ENCODE data around the gene PLA2G5. TPM values are rescaled to one million over a fixed set of nuclear protein-coding genes. Genes with fewer than 3 reads are reported as not detected.

PLA2G5 gene
- total and polyA plus RNA-seq, 2 of the 13 experiments (the other 11 are each of a cell fraction or from before 2014, with no cell fraction given), result not detected

DNA sequence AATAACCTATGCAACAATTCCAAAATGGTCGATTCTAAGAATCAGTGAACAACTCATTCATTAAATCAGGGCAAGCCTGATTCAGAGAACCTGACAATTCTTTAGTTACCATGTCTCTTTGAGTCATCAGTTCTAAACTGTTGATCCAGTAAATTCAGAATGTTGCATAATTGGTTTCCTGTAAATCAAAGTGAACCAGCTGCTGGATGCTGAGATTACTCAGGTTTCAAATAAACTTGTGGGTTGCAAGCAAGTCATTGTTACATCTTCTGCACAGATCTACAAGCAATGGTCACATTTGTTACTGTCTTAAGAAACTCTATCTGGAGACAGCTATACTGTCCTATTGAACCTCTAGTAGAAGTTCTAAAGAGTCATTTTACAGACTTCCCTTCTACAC is 32.9 kb downstream of the PLA2G5 start:
- no peak overlapping the region for H3K9ac ChIP-seq (ENCODE audit: insufficient read depth, low read depth, low read length)
- H4K20me1 ChIP-seq (ENCODE audit: insufficient read depth, low read length), result no peaks in the 10 kb centered on the region
- H3K36me3 ChIP-seq (replicated peaks in 1 of 2; ENCODE audit: control insufficient read depth in 1 of 2, insufficient read depth in 2 of 2, low read length in 2 of 2), result no peaks in the 10 kb centered on the region
- H3K27ac ChIP-seq (ENCODE audit: extremely low read length, insufficient read depth, low read length), result no peak overlapping the region
- FAIRE-seq (no peak), DNase-seq (ENCODE audit: low spot score) (no peak), ATAC-seq (no peak)
- in situ Hi-C loops (cut with HindIII; ENCODE audit: extremely low pct_ligation_motif_present, low pct_unique_long_range_greater_than_20kb), result no loop called here
- no peak overlapping the region for H3K4me3 ChIP-seq (replicated peaks in 1 of 3; ENCODE audit: insufficient read depth in 1 of 3, low read depth in 2 of 3, low read length in 3 of 3)
- ChIA-PET CTCF (ENCODE audit: low intra/inter-chr PET ratio, low total read pairs) (no interaction called here), POLR2A (no interaction called here)
- H3K4me1 ChIP-seq (ENCODE audit: insufficient read depth, low read length), result peaks cover 7% of the 10 kb centered on the region; the same call in 1 of the 2 replicates
- no peak for TF ChIP-seq JUNB (CRISPR knock-in tag; IDR thresholded peaks at IDR 0.05; ENCODE audit: borderline replicate concordance)
- H3K27me3 ChIP-seq (ENCODE audit: control insufficient read depth in 1 of 2, insufficient read depth in 2 of 2, low read length in 2 of 2), result peaks cover 0 to 8% of the 10 kb centered on the region in 2 experiments; a peak in 1 of 5 replicates
- H3K9me3 ChIP-seq (ENCODE audit: low read length), result no peaks in the 10 kb centered on the region
- no peak overlapping the region for H3K4me2 ChIP-seq (ENCODE audit: low read depth, low read length)
- no TSS peak for BruUV-seq (replicated peaks)
- intact Hi-C loops (cut with micrococcal nuclease; ENCODE audit: unreplicated experiment), result no loop called here
- H2AFZ ChIP-seq (ENCODE audit: low read length), result no peak overlapping the region
- H3K79me2 ChIP-seq (ENCODE audit: insufficient read depth, low read length), result no peaks in the 10 kb centered on the region
- 4% methylated on average over 1 of the region's 1 CpG for WGBS (ENCODE audit: low lambda C conversion rate)

DNA sequence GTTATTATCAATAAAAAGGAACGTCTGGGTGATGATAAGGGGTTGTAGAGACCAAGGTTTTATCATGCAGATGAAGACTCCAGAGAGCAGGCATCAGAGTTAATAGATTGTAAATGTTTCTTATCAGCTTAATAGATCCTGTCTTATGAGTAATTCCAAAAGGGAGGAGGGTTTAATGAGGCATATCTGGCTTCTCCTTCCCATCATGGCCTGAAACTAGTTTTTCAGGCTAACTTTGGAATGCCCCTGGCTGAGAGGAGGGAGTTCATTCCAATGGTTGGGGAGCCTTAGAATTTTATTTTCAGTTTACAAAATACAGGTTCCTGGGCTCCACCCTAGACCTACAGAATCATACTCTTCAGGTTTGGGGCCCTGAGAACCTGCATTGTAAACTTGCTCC is 35.9 kb downstream of the PLA2G5 start:
- no peak for FAIRE-seq
- intact Hi-C loops (cut with micrococcal nuclease; ENCODE audit: unreplicated experiment), result no loop called here
- 0% methylated on average over 1 of the region's 1 CpG for WGBS (ENCODE audit: low lambda C conversion rate)
- TF ChIP-seq CHD2 (IDR thresholded peaks at IDR 0.05; ENCODE audit: low read depth, low read length) (no peak), SRSF4 (IDR thresholded peaks at IDR 0.05; ENCODE audit: low read depth, low read length, poor library complexity, severe bottlenecking) (no peak), NBN (conservative IDR thresholded peaks at IDR 0.05) (no peak), ZNF430 (CRISPR knock-in tag; IDR thresholded peaks at IDR 0.05) (no peak), ZSCAN20 (CRISPR knock-in tag; IDR thresholded peaks at IDR 0.05; ENCODE audit: borderline replicate concordance) (no peak), MIER2 (CRISPR knock-in tag; IDR thresholded peaks at IDR 0.05) (no peak), AGO1 (IDR thresholded peaks at IDR 0.05; ENCODE audit: low read depth, low read length, poor library complexity, severe bottlenecking) (no peak), JARID2 (CRISPR knock-in tag; IDR thresholded peaks at IDR 0.05; ENCODE audit: insufficient replicate concordance) (no peak), ZNF703 (CRISPR knock-in tag; IDR thresholded peaks at IDR 0.05; ENCODE audit: borderline replicate concordance) (no peak), ZNF577 (CRISPR knock-in tag; IDR thresholded peaks at IDR 0.05; ENCODE audit: borderline replicate concordance, low read depth) (no peak), ZNF816 (CRISPR knock-in tag; IDR thresholded peaks at IDR 0.05; ENCODE audit: borderline replicate concordance) (no peak)
- TF ChIP-seq, protein P1, sequence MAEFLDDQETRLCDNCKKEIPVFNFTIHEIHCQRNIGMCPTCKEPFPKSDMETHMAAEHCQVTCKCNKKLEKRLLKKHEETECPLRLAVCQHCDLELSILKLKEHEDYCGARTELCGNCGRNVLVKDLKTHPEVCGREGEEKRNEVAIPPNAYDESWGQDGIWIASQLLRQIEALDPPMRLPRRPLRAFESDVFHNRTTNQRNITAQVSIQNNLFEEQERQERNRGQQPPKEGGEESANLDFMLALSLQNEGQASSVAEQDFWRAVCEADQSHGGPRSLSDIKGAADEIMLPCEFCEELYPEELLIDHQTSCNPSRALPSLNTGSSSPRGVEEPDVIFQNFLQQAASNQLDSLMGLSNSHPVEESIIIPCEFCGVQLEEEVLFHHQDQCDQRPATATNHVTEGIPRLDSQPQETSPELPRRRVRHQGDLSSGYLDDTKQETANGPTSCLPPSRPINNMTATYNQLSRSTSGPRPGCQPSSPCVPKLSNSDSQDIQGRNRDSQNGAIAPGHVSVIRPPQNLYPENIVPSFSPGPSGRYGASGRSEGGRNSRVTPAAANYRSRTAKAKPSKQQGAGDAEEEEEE (CRISPR knock-in tag; IDR thresholded peaks at IDR 0.05; ENCODE audit: borderline replicate concordance), result no peak
- TF ChIP-seq, protein P2, sequence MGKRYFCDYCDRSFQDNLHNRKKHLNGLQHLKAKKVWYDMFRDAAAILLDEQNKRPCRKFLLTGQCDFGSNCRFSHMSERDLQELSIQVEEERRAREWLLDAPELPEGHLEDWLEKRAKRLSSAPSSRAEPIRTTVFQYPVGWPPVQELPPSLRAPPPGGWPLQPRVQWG (CRISPR knock-in tag; IDR thresholded peaks at IDR 0.05; ENCODE audit: borderline replicate concordance, low read depth), result no peak

More for the DNA sequence above, 35.9 kb downstream of the PLA2G5 start:
- DNase-seq (ENCODE audit: low spot score) (no peak), ATAC-seq (no peak)
- Histone ChIP-seq H3K4me2 (ENCODE audit: low read depth, low read length) (no peak overlapping the region), H3K27ac (ENCODE audit: extremely low read length, insufficient read depth, low read length) (no peak overlapping the region), H3K4me1 (ENCODE audit: insufficient read depth, low read length) (peaks cover 7% of the 10 kb centered on the region; the same call in 1 of the 2 replicates), H3K79me2 (ENCODE audit: insufficient read depth, low read length) (no peaks in the 10 kb centered on the region), H4K20me1 (ENCODE audit: insufficient read depth, low read length) (no peaks in the 10 kb centered on the region), H3K9me3 (ENCODE audit: low read length) (no peaks in the 10 kb centered on the region), H2AFZ (ENCODE audit: low read length) (no peak overlapping the region), H3K4me3 (replicated peaks in 1 of 3; ENCODE audit: insufficient read depth in 1 of 3, low read depth in 2 of 3, low read length in 3 of 3) (no peak overlapping the region), H3K27me3 (ENCODE audit: control insufficient read depth in 1 of 2, insufficient read depth in 2 of 2, low read length in 2 of 2) (peaks cover 0 to 4% of the 10 kb centered on the region in 2 experiments; a peak in 2 of 5 replicates), H3K36me3 (replicated peaks in 1 of 2; ENCODE audit: control insufficient read depth in 1 of 2, insufficient read depth in 2 of 2, low read length in 2 of 2) (no peaks in the 10 kb centered on the region), H3K9ac (ENCODE audit: insufficient read depth, low read depth, low read length) (no peak overlapping the region)
- ChIA-PET POLR2A (no interaction called here), CTCF (ENCODE audit: low intra/inter-chr PET ratio, low total read pairs) (no interaction called here)
- no TSS peak for BruUV-seq (replicated peaks)
- in situ Hi-C loops (cut with HindIII; ENCODE audit: extremely low pct_ligation_motif_present, low pct_unique_long_range_greater_than_20kb), result no loop called here
